Neural progenitor cell (in vitro differentiated cells): ENCODE results near the gene C8G. TPM values are rescaled to one million over a fixed set of nuclear protein-coding genes. Genes with fewer than 3 reads are reported as not detected.

ENCODE experiments used
- DNase-seq: peaks from one replicate; pipeline ENCODE4 v3.0.0-alpha.2; 2016; ENCODE audit warnings: low spot score
- H2AFZ ChIP-seq: fragments of 200-600 bp; sonication (generic); replicated peaks from 2 replicates; pipeline ENCODE4 v1.6.1; 2016; ENCODE audit warnings: antibody characterized with exemption
- H3F3A ChIP-seq: fragments of 200-600 bp; sonication (generic); 2 replicates; pipeline ENCODE4 v1.6.1; 2016; ENCODE audit warnings: antibody characterized with exemption, low read depth
- H3K27ac ChIP-seq: fragments of 200-600 bp; sonication (generic); 2 replicates; pipeline ENCODE4 v1.5.1; 2016; ENCODE audit warnings: mild to moderate bottlenecking
- H3K27me3 ChIP-seq: fragments of 200-600 bp; sonication (generic); 2 replicates; pipeline ENCODE4 v1.6.1; 2016; ENCODE audit warnings: mild to moderate bottlenecking, moderate library complexity
- H3K36me3 ChIP-seq: fragments of 200-600 bp; sonication (generic); 2 replicates; pipeline ENCODE4 v1.5.1; 2016
- H3K4me1 ChIP-seq: fragments of 200-600 bp; sonication (generic); 2 replicates; pipeline ENCODE4 v1.6.1; 2016; ENCODE audit warnings: mixed run types
- H3K4me2 ChIP-seq: fragments of 200-600 bp; sonication (generic); 2 replicates; pipeline ENCODE4 v1.6.1; 2016
- H3K4me3 ChIP-seq: fragments of 200-600 bp; sonication (generic); 2 replicates; pipeline ENCODE4 v1.5.1; 2016
- H3K79me2 ChIP-seq: fragments of 200-600 bp; sonication (generic); 2 replicates; pipeline ENCODE4 v1.6.1; 2016; ENCODE audit warnings: low read depth
- H3K9ac ChIP-seq: fragments of 200-600 bp; sonication (generic); 2 replicates; pipeline ENCODE4 v1.6.1; 2016
- H3K9me3 ChIP-seq: fragments of 200-600 bp; sonication (generic); 2 replicates; pipeline ENCODE4 v1.5.1; 2016; ENCODE audit warnings: low read depth
- H4K20me1 ChIP-seq: fragments of 200-600 bp; sonication (generic); 2 replicates; pipeline ENCODE4 v1.6.1; 2016; ENCODE audit warnings: low read depth
- H3K27ac Mint-ChIP-seq: 3 replicates; pipeline ENCODE4 v1.8.0; 2021; ENCODE audit warnings: mixed read lengths
- H3K27me3 Mint-ChIP-seq: 2 replicates; pipeline ENCODE4 v1.8.0; 2022; ENCODE audit warnings: low read depth, mild to moderate bottlenecking, inconsistent platforms, moderate library complexity, mixed read lengths; ENCODE audit not compliant: insufficient read depth
- H3K36me3 Mint-ChIP-seq: 3 replicates; pipeline ENCODE4 v1.8.0; 2021; ENCODE audit warnings: mixed read lengths
- H3K4me1 Mint-ChIP-seq: 3 replicates; pipeline ENCODE4 v1.8.0; 2021; ENCODE audit warnings: mixed read lengths
- H3K4me3 Mint-ChIP-seq: 3 replicates; pipeline ENCODE4 v1.8.0; 2021; ENCODE audit warnings: mild to moderate bottlenecking, moderate library complexity, mixed read lengths
- H3K9me3 Mint-ChIP-seq: 3 replicates; pipeline ENCODE4 v1.8.0; 2020; ENCODE audit warnings: mixed read lengths
- CTCF ChIP-seq: fragments of 200-600 bp; sonication (generic); IDR thresholded peaks from 2 replicates; pipeline ENCODE4 v1.5.1; 2017; ENCODE audit warnings: antibody characterized with exemption, mild to moderate bottlenecking
- EZH2 ChIP-seq: fragments of 200-600 bp; sonication (generic); IDR thresholded peaks from 2 replicates; pipeline ENCODE4 v1.6.1; 2017; ENCODE audit warnings: antibody characterized with exemption, mild to moderate bottlenecking, moderate library complexity
- EZH2phosphoT487 ChIP-seq: fragments of 200-600 bp; sonication (generic); IDR thresholded peaks from 2 replicates; pipeline ENCODE4 v1.6.1; 2017; ENCODE audit warnings: antibody characterized with exemption
- total RNA-seq: library from RNA; depleted of rRNA; stranded (reverse); fragments of >200 nt; gene quantifications from 2 replicates; pipeline ENCODE4 v1.2.3, GENCODE V29; 2015; ENCODE audit warnings: low replicate concordance

C8G gene
- total RNA-seq, 1 donor from 2014 or later = not detected

DNA sequence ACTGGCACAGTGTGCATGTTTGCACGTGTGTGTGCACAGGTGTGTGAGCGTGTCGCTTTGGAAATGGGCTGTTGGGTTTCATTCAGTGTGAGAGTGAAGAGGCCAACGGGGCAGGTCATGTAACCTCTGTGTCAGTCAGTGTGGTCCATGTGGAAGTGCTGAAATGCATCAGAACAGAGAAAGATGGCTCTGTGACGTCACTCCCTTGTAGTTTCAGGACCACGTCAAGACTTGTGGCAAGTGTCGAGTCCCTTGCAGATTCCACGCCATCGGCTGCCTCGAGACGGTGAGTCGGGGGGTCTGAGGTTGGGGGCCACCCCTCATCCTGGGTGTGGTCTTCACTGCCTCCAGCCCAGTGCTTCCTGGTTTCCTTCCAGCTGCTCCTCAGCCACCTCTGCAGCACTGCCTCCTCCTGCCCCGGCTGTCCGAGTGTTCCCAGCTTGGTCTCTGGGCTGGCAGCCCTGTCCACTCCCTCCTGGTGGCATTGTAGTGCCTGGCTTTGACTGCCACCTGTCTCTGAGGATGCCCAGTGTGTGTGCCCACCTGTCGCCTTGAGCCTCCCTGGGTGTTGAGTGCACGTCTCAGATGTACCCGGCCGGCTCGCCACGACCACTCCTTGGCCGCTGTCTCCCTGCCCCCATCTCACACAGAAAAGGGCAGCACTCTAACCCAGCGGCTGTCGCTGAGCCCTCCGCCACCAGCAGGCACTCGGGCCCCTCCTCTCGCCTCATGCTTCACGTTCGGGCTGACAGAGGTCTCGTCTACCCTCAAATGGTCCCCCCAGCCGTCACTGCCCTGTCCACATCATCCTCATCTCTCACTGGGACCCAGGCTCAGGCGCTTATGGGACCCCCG is 28.5 kb upstream of the C8G start:
- Histone ChIP-seq H3K4me3 (no peak overlapping the region), H3K27ac (no peak overlapping the region), H4K20me1 (no peaks in the 10 kb centered on the region), H3F3A (no peaks in the 10 kb centered on the region), H3K4me1 (no peaks in the 10 kb centered on the region), H3K36me3 (no peaks in the 10 kb centered on the region), H3K27me3 (no peaks in the 10 kb centered on the region), H2AFZ (no peak overlapping the region), H3K9ac (no peak overlapping the region), H3K9me3 (no peaks in the 10 kb centered on the region), H3K4me2 (no peak overlapping the region), H3K79me2 (no peaks in the 10 kb centered on the region)
- DNase-seq = no peak
- H3K36me3 Mint-ChIP-seq = peaks cover 16% of the 10 kb centered on the region
- H3K27me3 Mint-ChIP-seq = peaks cover 3% of the 10 kb centered on the region
- no peak overlapping the region for H3K27ac Mint-ChIP-seq
- no peaks in the 10 kb centered on the region for H3K9me3 Mint-ChIP-seq
- TF ChIP-seq EZH2phosphoT487 = no peak
- no peak for TF ChIP-seq EZH2
- no peak for TF ChIP-seq CTCF
- no peaks in the 10 kb centered on the region for H3K4me1 Mint-ChIP-seq
- no peak overlapping the region for H3K4me3 Mint-ChIP-seq

GRCh38 chr9:136917902-136918301 is 27.1 kb upstream of the C8G start:
- DNase-seq = no peak
- peaks cover 3% of the 10 kb centered on the region for H3K27me3 Mint-ChIP-seq
- H3K9me3 ChIP-seq = no peaks in the 10 kb centered on the region
- H3K4me1 Mint-ChIP-seq = no peaks in the 10 kb centered on the region
- no peaks in the 10 kb centered on the region for H3K79me2 ChIP-seq
- no peak for TF ChIP-seq EZH2
- TF ChIP-seq CTCF = no peak
- TF ChIP-seq EZH2phosphoT487 = no peak
- no peak overlapping the region for H3K27ac Mint-ChIP-seq
- no peaks in the 10 kb centered on the region for H3K9me3 Mint-ChIP-seq
- no peak overlapping the region for H2AFZ ChIP-seq
- H3K4me3 Mint-ChIP-seq = no peak overlapping the region
- H3F3A ChIP-seq = no peaks in the 10 kb centered on the region
- peaks cover 16% of the 10 kb centered on the region for H3K36me3 Mint-ChIP-seq
- no peak overlapping the region for H3K4me3 ChIP-seq
- no peak overlapping the region for H3K9ac ChIP-seq
- H4K20me1 ChIP-seq = no peaks in the 10 kb centered on the region
- H3K36me3 ChIP-seq = no peaks in the 10 kb centered on the region
- H3K27me3 ChIP-seq = no peaks in the 10 kb centered on the region
- H3K4me1 ChIP-seq = no peaks in the 10 kb centered on the region
- H3K27ac ChIP-seq = no peak overlapping the region
- H3K4me2 ChIP-seq = no peak overlapping the region

- no peaks in the 10 kb centered on the region for H4K20me1 ChIP-seq
- H3K9me3 ChIP-seq = no peaks in the 10 kb centered on the region
- H3K27ac ChIP-seq = no peak overlapping the region
- no peaks in the 10 kb centered on the region for H3K4me1 ChIP-seq
- no peaks in the 10 kb centered on the region for H3F3A ChIP-seq
- H3K27ac Mint-ChIP-seq = no peak overlapping the region
- H3K4me3 ChIP-seq = no peak overlapping the region
- no peak overlapping the region for H3K4me2 ChIP-seq
- no peak overlapping the region for H3K4me3 Mint-ChIP-seq
- H3K9ac ChIP-seq = no peak overlapping the region
- no peaks in the 10 kb centered on the region for H3K79me2 ChIP-seq
- H2AFZ ChIP-seq = no peak overlapping the region
- H3K27me3 Mint-ChIP-seq = peaks cover 3% of the 10 kb centered on the region
- no peak for TF ChIP-seq EZH2phosphoT487
- TF ChIP-seq CTCF = no peak
- no peak for TF ChIP-seq EZH2
- H3K36me3 Mint-ChIP-seq = peaks cover 15% of the 10 kb centered on the region
- no peaks in the 10 kb centered on the region for H3K9me3 Mint-ChIP-seq
- no peaks in the 10 kb centered on the region for H3K4me1 Mint-ChIP-seq
- H3K27me3 ChIP-seq = no peaks in the 10 kb centered on the region
- no peak for DNase-seq
- no peaks in the 10 kb centered on the region for H3K36me3 ChIP-seq
These were observed 25.0 kb upstream of the C8G start for GRCh38 chr9:136920069-136920468.
